Ectodermal cell (in vitro differentiated cells): ENCODE data around the gene EIF5.

ENCODE experiments used
- H3K27ac ChIP-seq: 2 replicates; pipeline ENCODE4 v1.7.0; 2013; ENCODE audit warnings: mild to moderate bottlenecking, low read depth, low read length; ENCODE audit not compliant: insufficient read depth, poor library complexity, severe bottlenecking
- H3K27me3 ChIP-seq: 2 replicates; pipeline ENCODE4 v1.7.0; 2013; ENCODE audit warnings: mild to moderate bottlenecking, low read length; ENCODE audit not compliant: insufficient read depth, control insufficient read depth, poor library complexity, severe bottlenecking
- H3K36me3 ChIP-seq: one replicate; pipeline ENCODE4 v1.7.0; 2013; ENCODE audit warnings: low read length; ENCODE audit not compliant: control insufficient read depth, insufficient read depth
- H3K4me1 ChIP-seq: one replicate; pipeline ENCODE4 v1.7.0; 2013; ENCODE audit warnings: low read length; ENCODE audit not compliant: control insufficient read depth, insufficient read depth
- H3K4me3 ChIP-seq: 2 replicates; pipeline ENCODE4 v1.7.0; 2013; ENCODE audit warnings: low read depth, low read length, control low read depth; ENCODE audit not compliant: insufficient read depth
- H3K9me3 ChIP-seq: 2 replicates; pipeline ENCODE4 v1.7.0; 2013; ENCODE audit warnings: mild to moderate bottlenecking, low read length, moderate library complexity; ENCODE audit not compliant: control insufficient read depth
- WGBS, 2 experiments: methylation state at CpG; one replicate each; pipeline ENCODE4 v1.1.7; 2013; ENCODE audit warnings: missing lambda C conversion rate in 2 of 2; 5-methylcytosine and 5-hydroxymethylcytosine counted together

The EIF5 gene

DNA sequence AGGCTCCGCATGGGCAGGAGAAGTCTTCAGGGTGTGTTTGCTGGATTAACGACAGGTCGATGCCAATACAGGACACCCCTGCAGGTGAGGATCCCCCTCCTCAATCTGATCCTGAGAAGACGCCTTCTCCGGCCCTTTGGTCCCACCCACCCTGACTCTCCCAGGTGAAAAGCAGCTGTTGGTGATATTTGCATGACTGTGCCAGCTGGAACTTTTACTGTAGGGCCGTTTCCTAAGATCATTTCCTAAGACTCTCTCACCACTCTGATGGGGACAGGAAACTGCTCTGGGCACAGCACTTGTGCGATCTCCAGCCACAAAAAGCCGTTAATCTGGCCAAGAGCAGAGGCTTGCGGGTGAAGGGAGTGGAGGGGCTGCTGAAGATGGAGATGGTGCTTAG, 16.8 kb upstream of the EIF5 start:
- Histone ChIP-seq H3K4me3 (no peak overlapping the region), H3K27me3 (no peaks in the 10 kb centered on the region), H3K4me1 (no peaks in the 10 kb centered on the region), H3K36me3 (no peaks in the 10 kb centered on the region), H3K27ac (no peak overlapping the region), H3K9me3 (no peaks in the 10 kb centered on the region)
- 77 to 79% methylated on average over 9 of the region's 9 CpGs for WGBS, 2 experiments

DNA sequence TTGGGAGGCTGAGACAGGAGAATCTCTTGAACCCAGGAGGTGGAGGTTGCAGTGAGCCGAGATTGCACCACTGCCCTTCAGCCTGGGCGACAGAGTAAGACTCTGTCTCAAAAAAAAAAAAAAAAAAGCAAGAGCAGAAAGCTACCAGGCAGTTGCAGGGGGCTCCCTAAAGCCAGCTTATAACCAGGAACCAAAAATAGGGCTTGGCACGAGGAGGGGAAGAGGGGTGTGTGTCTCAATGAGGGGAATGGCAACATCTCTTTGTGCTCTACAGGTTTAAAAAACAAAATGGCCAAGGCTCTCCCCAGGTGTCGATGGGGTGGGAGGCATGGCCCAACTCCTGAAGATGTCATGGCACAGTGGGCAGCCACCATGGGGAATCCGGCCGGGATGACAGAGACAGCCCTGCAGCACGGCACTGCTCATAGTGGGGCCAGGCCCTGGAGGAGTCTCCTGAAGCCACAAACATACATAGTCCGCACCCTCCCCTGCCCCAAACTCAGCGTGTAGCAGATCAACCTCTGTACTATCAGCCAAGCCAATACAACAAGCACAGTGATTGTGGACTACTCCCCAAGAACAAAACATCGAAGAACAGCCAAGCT, 16.0 kb upstream of the EIF5 start:
- Histone ChIP-seq H3K36me3 (no peaks in the 10 kb centered on the region), H3K27ac (no peak overlapping the region), H3K4me1 (no peaks in the 10 kb centered on the region), H3K9me3 (no peaks in the 10 kb centered on the region), H3K27me3 (no peaks in the 10 kb centered on the region), H3K4me3 (no peak overlapping the region)
- WGBS, 2 experiments, result 88 to 92% methylated on average over 10 of the region's 10 CpGs

DNA sequence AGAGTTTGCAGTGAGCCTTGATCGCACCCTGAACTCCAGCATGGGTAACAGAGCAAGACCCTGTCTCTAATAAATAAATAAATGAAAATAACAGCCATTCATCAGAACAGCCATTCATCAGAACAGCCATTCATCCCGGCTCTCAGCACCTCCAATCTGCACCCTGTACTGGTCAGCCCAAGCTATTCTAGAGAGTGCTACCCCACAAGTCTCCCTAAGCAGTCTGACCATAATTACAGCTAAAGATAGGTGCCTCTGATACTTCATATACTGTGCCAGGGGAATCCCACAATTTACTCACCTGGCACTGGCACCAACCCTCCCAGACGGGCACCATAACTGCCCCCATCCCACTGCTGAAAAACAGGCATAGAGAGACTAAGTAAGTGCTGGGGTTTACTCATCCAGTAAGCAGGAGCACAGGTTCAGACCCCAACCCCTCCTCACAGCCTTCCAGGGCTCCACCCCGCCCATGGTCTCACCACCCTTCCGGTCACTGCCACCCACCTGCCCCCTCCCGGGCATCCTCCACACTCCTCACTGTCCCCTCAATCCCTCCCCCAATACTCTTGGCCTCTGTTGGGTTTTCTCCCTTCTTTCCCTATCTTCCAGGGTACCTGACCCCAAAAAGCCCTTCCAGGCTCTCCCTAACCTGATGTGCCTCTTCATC, 15.2 kb upstream of the EIF5 start:
- Histone ChIP-seq H3K36me3 (no peaks in the 10 kb centered on the region), H3K27me3 (no peaks in the 10 kb centered on the region), H3K4me1 (no peaks in the 10 kb centered on the region), H3K9me3 (no peaks in the 10 kb centered on the region), H3K4me3 (no peak overlapping the region), H3K27ac (no peak overlapping the region)
- WGBS, 2 experiments, result 81 to 84% methylated on average over 6 of the region's 6 CpGs

DNA sequence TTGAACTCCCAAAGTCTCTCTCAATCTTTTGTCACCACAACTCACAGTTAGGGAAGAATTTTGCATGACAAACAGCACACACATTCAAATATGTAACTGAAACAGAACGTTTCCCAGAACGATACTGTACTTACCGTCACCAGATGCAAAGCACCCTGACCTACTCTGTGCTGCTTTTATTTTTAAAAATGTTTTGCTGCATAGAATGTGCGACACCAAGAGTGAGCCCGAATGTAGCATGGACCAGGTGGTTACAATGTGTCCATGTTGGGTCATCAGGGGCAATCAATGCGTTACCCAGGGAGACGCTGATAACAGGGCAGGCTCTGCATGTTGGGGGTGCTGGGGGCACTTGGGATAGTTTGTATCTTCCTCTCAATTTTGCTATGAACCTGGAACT, 14.6 kb upstream of the EIF5 start:
- H3K4me1 ChIP-seq, result no peaks in the 10 kb centered on the region
- no peak overlapping the region for H3K4me3 ChIP-seq
- H3K36me3 ChIP-seq, result no peaks in the 10 kb centered on the region
- no peaks in the 10 kb centered on the region for H3K27me3 ChIP-seq
- H3K9me3 ChIP-seq, result no peaks in the 10 kb centered on the region
- H3K27ac ChIP-seq, result no peak overlapping the region
- WGBS, 2 experiments, result 93% methylated on average over 7 of the region's 7 CpGs

DNA sequence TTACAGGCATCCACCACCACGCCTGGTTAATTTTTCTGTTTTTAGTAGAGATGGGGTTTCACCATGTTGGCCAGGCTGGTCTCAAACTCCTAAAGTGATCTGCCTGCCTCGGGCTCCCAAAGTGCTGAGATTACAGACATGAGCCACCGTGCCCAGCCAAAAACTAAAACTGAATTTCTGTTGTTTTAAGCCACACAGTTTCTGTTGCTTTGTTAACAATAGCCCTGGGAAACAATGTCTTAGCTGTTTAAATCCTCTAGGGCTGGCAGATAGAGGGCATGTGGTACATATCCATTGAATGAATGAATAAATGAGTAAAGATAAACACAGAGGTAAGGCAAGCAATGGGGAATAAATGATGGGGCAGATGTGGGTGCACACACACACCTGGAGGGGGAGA, 8.0 kb upstream of the EIF5 start:
- Histone ChIP-seq H3K9me3 (no peaks in the 10 kb centered on the region), H3K27me3 (no peaks in the 10 kb centered on the region), H3K4me3 (no peak overlapping the region), H3K27ac (no peak overlapping the region), H3K4me1 (no peaks in the 10 kb centered on the region), H3K36me3 (no peaks in the 10 kb centered on the region)
- 88 to 92% methylated on average over 3 of the region's 3 CpGs for WGBS, 2 experiments

DNA sequence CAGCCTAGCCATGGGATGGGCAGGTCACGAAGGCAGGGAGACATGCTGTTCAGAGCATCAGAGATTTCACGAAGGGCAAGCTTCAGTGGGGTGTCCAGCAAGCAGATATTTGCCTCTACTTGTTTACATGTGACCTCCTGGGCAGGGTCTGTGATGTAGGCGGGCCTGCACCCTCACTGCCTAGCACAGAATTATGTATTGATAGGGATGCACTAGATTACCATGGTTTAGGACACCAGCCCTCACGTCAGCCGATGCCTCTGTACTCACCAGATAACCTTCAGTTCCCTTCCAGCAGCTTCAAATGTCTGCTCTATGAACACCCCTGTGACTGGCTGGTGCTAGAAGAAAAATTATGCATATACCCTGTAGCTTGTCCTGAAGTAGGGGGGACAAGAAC, 5.1 kb upstream of the EIF5 start:
- Histone ChIP-seq H3K27ac (no peak overlapping the region), H3K9me3 (no peaks in the 10 kb centered on the region), H3K4me1 (no peaks in the 10 kb centered on the region), H3K27me3 (no peaks in the 10 kb centered on the region), H3K4me3 (no peak overlapping the region), H3K36me3 (no peaks in the 10 kb centered on the region)
- WGBS, 2 experiments, result 90 to 93% methylated on average over 5 of the region's 5 CpGs

DNA sequence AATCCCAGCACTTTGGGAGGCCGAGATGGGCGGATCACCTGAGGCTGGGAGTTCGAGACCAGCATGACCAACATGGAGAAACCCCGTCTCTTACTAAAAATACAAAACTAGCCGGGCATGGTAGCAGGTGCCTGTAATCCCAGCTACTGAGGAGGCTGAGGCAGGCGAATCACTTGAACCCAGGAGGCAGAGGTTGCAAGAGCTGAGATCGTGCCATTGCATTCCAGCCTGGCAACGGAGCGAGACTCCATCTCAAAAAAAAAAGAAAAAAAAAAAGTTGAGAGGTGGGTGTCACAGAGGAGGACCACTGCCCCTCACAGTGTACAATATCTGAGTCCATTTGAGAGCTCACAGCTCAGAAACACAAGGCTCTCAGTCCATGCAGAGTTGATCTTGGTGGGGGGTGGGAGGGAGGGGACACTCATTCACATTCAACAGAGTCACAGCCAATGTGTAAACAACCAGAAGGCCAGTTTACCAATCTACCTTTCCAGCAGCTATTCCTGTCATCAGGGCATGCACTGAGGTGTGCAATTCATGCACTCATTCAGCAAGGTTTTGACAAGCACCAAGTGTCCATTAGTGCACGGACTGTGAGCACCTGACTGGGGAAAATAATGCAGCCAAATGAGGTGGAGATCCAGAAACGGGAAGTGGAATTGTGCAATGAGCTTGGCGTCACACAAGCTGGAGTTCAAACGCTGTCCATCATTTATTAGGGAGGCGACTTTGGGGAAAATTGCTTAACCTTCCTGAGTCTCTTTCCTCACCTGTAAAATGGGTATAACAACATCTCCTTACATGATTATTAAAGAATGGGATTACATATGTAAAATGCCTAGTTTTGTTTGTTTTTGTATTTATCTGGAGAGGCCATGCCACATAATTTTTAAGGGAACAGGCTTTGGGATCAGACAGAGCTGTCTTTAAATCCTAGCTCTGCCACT, 4.4 kb upstream of the EIF5 start:
- WGBS, 2 experiments, result 81 to 86% methylated on average over 14 of the region's 14 CpGs
- Histone ChIP-seq H3K9me3 (no peaks in the 10 kb centered on the region), H3K36me3 (no peaks in the 10 kb centered on the region), H3K4me1 (no peaks in the 10 kb centered on the region), H3K27me3 (no peaks in the 10 kb centered on the region), H3K27ac (no peak overlapping the region), H3K4me3 (no peak overlapping the region)

DNA sequence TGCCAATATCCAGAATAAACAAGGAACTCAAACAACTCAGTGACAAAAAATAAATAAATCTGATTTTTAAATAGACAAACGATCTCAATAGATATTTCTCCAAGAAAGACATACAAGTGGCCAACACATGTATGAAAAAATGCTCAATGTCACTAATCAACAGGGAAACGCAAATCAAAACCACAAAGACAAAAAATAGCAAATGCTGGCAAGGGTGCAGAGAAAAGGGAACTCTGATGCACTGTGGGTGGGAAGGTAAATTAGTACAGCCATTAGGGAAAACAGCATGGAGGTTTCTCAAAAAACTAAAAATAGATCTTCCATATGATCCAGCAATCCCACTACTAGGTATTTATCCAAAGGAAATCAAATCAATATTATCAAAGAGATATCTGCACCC, 3.5 kb upstream of the EIF5 start:
- no peak overlapping the region for H3K27ac ChIP-seq

DNA sequence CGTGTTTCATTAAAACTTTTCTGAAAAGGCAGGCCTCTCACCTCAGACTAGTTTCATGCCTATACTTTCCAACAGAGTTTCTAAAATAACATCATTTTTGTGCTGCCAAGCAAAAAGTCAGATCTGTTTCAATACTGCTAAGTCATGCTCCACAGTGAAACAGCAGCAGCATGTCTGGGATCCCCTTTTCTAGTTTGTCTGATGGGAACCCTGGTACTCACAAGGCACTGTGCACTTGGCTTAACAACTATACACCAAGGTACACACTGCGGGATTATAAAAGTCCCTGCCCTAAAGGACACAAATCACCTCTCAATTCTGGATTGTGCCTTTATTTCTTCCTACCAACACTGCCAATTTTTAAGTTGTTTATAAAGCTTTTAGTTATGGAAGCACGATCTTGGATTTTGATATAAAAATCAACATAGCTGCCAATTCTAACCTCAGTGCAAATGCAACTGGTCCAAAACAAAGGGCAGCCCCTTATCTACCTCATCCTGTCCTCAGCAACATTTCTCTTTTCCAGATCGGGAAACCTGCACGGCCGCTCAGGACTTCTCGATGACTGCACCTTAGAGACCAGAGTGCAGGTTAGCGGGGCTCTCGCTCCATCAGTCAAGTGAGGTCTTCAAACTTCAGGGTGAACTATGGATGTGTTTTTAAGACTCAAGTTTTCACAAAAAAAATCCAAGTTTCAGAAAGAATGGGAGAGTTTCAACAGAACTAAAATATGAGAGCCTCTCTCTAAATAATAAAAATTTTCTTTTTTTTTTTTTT, 1.7 kb upstream of the EIF5 start:
- peak overlapping the region; percentile 68 for H3K4me3 ChIP-seq
- peaks cover 19% of the 10 kb centered on the region for H3K36me3 ChIP-seq
- H3K27ac ChIP-seq, result no peak overlapping the region
- peaks cover 9% of the 10 kb centered on the region for H3K4me1 ChIP-seq
- no peaks in the 10 kb centered on the region for H3K9me3 ChIP-seq
- no peaks in the 10 kb centered on the region for H3K27me3 ChIP-seq
- WGBS, 2 experiments, result 85 to 89% methylated on average over 9 of the region's 9 CpGs

More for the DNA sequence above, 3.5 kb upstream of the EIF5 start:
- H3K4me1 ChIP-seq, result peaks cover 2% of the 10 kb centered on the region
- no peaks in the 10 kb centered on the region for H3K27me3 ChIP-seq
- no peak overlapping the region for H3K4me3 ChIP-seq
- no peaks in the 10 kb centered on the region for H3K9me3 ChIP-seq
- WGBS, 2 experiments, result 92 to 98% methylated on average over 2 of the region's 2 CpGs
- H3K36me3 ChIP-seq, result peaks cover under 1% of the 10 kb centered on the region
